ENCODE data around the gene GFOD2. TPM values are rescaled to one million over a fixed set of nuclear protein-coding genes. Genes with fewer than 3 reads are reported as not detected.

The GFOD2 gene
- total and polyA plus RNA-seq, 2 experiments from 2014 or later, result 11.4 to 17.5 TPM

- peaks cover 8% of the 10 kb centered on the region; the same call in 1 of the 2 replicates for H3F3A ChIP-seq (ENCODE audit: insufficient read depth)
- H3K9me3 ChIP-seq (ENCODE audit: low read depth), result no peaks in the 10 kb centered on the region
- H3K4me3 ChIP-seq, result no peak overlapping the region
- no peaks in the 10 kb centered on the region for H4K20me1 ChIP-seq (ENCODE audit: insufficient read depth)
- no peak overlapping the region for H3K27ac ChIP-seq
- in situ Hi-C loops (cut with MboI), result no loop called here
- WGBS, 2 experiments (ENCODE audit: low coverage in 1 of 2, low lambda C conversion rate in 2 of 2, missing lambda C conversion rate in 2 of 2), result 94% methylated on average over 12 of the region's 12 CpGs
- no peak overlapping the region for H3K9ac ChIP-seq
- H3K36me3 ChIP-seq (ENCODE audit: low read depth), result peaks cover 17% of the 10 kb centered on the region
- TF ChIP-seq EZH2phosphoT487 (IDR thresholded peaks at IDR 0.05; ENCODE audit: insufficient read depth, low read depth) (no peak), EZH2 (IDR thresholded peaks at IDR 0.05; ENCODE audit: insufficient read depth, poor library complexity, severe bottlenecking) (no peak)
- H3K4me1 ChIP-seq (ENCODE audit: insufficient read depth), result 0 out of 2 replicates have a peak, but pooled peaks cover 6% of the 10 kb centered on the region
- no peak for DNase-seq
- no peaks in the 10 kb centered on the region for H3K79me2 ChIP-seq (ENCODE audit: insufficient read depth)
- H3K9me2 ChIP-seq (ENCODE audit: insufficient read depth), result no peaks in the 10 kb centered on the region
- no peak overlapping the region for H2AFZ ChIP-seq
- H3K27me3 ChIP-seq (replicated peaks; ENCODE audit: insufficient read depth), result no peaks in the 10 kb centered on the region
- H3K4me2 ChIP-seq (ENCODE audit: unreplicated experiment), result no peak overlapping the region
Measured at GRCh38 chr16:67637625-67638024, 81.5 kb downstream of the GFOD2 start.

- no peak for TF ChIP-seq EZH2phosphoT487 (IDR thresholded peaks at IDR 0.05; ENCODE audit: insufficient read depth, low read depth)
- no peak for TF ChIP-seq EZH2 (IDR thresholded peaks at IDR 0.05; ENCODE audit: insufficient read depth, poor library complexity, severe bottlenecking)
- no peaks in the 10 kb centered on the region for H4K20me1 ChIP-seq (ENCODE audit: insufficient read depth)
- peaks cover 6% of the 10 kb centered on the region; the same call in 1 of the 2 replicates for H3F3A ChIP-seq (ENCODE audit: insufficient read depth)
- H3K27me3 ChIP-seq (replicated peaks; ENCODE audit: insufficient read depth), result no peaks in the 10 kb centered on the region
- no peak for DNase-seq
- H2AFZ ChIP-seq, result no peak overlapping the region
- H3K79me2 ChIP-seq (ENCODE audit: insufficient read depth), result no peaks in the 10 kb centered on the region
- no peaks in the 10 kb centered on the region for H3K4me1 ChIP-seq (ENCODE audit: insufficient read depth)
- in situ Hi-C loops (cut with MboI), result no loop called here
- no peak overlapping the region for H3K9ac ChIP-seq
- no peaks in the 10 kb centered on the region for H3K9me3 ChIP-seq (ENCODE audit: low read depth)
- no peak overlapping the region for H3K4me2 ChIP-seq (ENCODE audit: unreplicated experiment)
- H3K9me2 ChIP-seq (ENCODE audit: insufficient read depth), result no peaks in the 10 kb centered on the region
- 89 to 90% methylated on average over 8 of the region's 8 CpGs for whole genome bisulfite sequencing, 2 experiments (ENCODE audit: low coverage in 1 of 2, low lambda C conversion rate in 2 of 2, missing lambda C conversion rate in 2 of 2)
- peaks cover 17% of the 10 kb centered on the region for H3K36me3 ChIP-seq (ENCODE audit: low read depth)
- H3K27ac ChIP-seq, result no peak overlapping the region
- H3K4me3 ChIP-seq, result no peak overlapping the region
Measured at GRCh38 chr16:67636713-67637112, 82.4 kb downstream of the GFOD2 start.

- WGBS, 2 experiments (ENCODE audit: low coverage in 1 of 2, low lambda C conversion rate in 2 of 2, missing lambda C conversion rate in 2 of 2), result 69 to 70% methylated on average over 7 of the region's 7 CpGs
- no peaks in the 10 kb centered on the region for H3K79me2 ChIP-seq (ENCODE audit: insufficient read depth)
- H3K9me2 ChIP-seq (ENCODE audit: insufficient read depth), result no peaks in the 10 kb centered on the region
- no peaks in the 10 kb centered on the region for H4K20me1 ChIP-seq (ENCODE audit: insufficient read depth)
- H3K27me3 ChIP-seq (replicated peaks; ENCODE audit: insufficient read depth), result no peaks in the 10 kb centered on the region
- no peak for TF ChIP-seq EZH2 (IDR thresholded peaks at IDR 0.05; ENCODE audit: insufficient read depth, poor library complexity, severe bottlenecking)
- no peak for TF ChIP-seq EZH2phosphoT487 (IDR thresholded peaks at IDR 0.05; ENCODE audit: insufficient read depth, low read depth)
- H3K9me3 ChIP-seq (ENCODE audit: low read depth), result no peaks in the 10 kb centered on the region
- H3K27ac ChIP-seq, result no peak overlapping the region
- H2AFZ ChIP-seq, result no peak overlapping the region
- H3K4me1 ChIP-seq (ENCODE audit: insufficient read depth), result no peaks in the 10 kb centered on the region
- peaks cover 9% of the 10 kb centered on the region for H3K36me3 ChIP-seq (ENCODE audit: low read depth)
- H3F3A ChIP-seq (ENCODE audit: insufficient read depth), result no peaks in the 10 kb centered on the region
- H3K4me2 ChIP-seq (ENCODE audit: unreplicated experiment), result no peak overlapping the region
- H3K4me3 ChIP-seq, result no peak overlapping the region
- DNase-seq, result no peak
- no peak overlapping the region for H3K9ac ChIP-seq
- in situ Hi-C loops (cut with MboI), result no loop called here
Measured at GRCh38 chr16:67632415-67633172, 86.5 kb downstream of the GFOD2 start.

- no peak for DNase-seq
- no peak overlapping the region for H3K4me2 ChIP-seq (ENCODE audit: unreplicated experiment)
- in situ Hi-C loops (cut with MboI), result no loop called here
- no peaks in the 10 kb centered on the region for H3K27me3 ChIP-seq (replicated peaks; ENCODE audit: insufficient read depth)
- H2AFZ ChIP-seq, result no peak overlapping the region
- H3K4me1 ChIP-seq (ENCODE audit: insufficient read depth), result no peaks in the 10 kb centered on the region
- H3K27ac ChIP-seq, result no peak overlapping the region
- 94 to 96% methylated on average over 14 of the region's 14 CpGs for WGBS, 2 experiments (ENCODE audit: low coverage in 1 of 2, low lambda C conversion rate in 2 of 2, missing lambda C conversion rate in 2 of 2)
- no peaks in the 10 kb centered on the region for H3F3A ChIP-seq (ENCODE audit: insufficient read depth)
- H3K9ac ChIP-seq, result no peak overlapping the region
- H3K79me2 ChIP-seq (ENCODE audit: insufficient read depth), result no peaks in the 10 kb centered on the region
- H3K9me3 ChIP-seq (ENCODE audit: low read depth), result no peaks in the 10 kb centered on the region
- no peaks in the 10 kb centered on the region for H3K9me2 ChIP-seq (ENCODE audit: insufficient read depth)
- no peaks in the 10 kb centered on the region for H4K20me1 ChIP-seq (ENCODE audit: insufficient read depth)
- no peak for TF ChIP-seq EZH2 (IDR thresholded peaks at IDR 0.05; ENCODE audit: insufficient read depth, poor library complexity, severe bottlenecking)
- no peak for TF ChIP-seq EZH2phosphoT487 (IDR thresholded peaks at IDR 0.05; ENCODE audit: insufficient read depth, low read depth)
- H3K36me3 ChIP-seq (ENCODE audit: low read depth), result peaks cover 8% of the 10 kb centered on the region
- no peak overlapping the region for H3K4me3 ChIP-seq
Measured at GRCh38 chr16:67628216-67628615, 90.9 kb downstream of the GFOD2 start.

Other genes with a start within 250 kb of the GFOD2 start
- gene ATP6V0D1, start 238.2 kb downstream of the GFOD2 start, total RNA-seq (2014; rRNA removed; shearing (Covaris generic)), result 112 and 166 TPM in 2 replicates
- gene ATP6V0D1, start 238.2 kb downstream of the GFOD2 start, polyA plus RNA-seq (2016; fragmentation: Nextera tagmentation; extraction: Ambion mirVana), result 135 and 140 TPM in 2 replicates
- gene AGRP, start 235.8 kb downstream of the GFOD2 start, total RNA-seq (2014; rRNA removed; shearing (Covaris generic)), result not detected in 2 replicates
- gene AGRP, start 235.8 kb downstream of the GFOD2 start, polyA plus RNA-seq (2016; fragmentation: Nextera tagmentation; extraction: Ambion mirVana), result not detected in 2 replicates
- 27.8 and 81.3 TPM in 2 replicates for gene RIPOR1, start 190.5 kb downstream of the GFOD2 start, total RNA-seq (2014; rRNA removed; shearing (Covaris generic))
- 91.6 and 95.0 TPM in 2 replicates for gene RIPOR1, start 190.5 kb downstream of the GFOD2 start, polyA plus RNA-seq (2016; fragmentation: Nextera tagmentation; extraction: Ambion mirVana)
- 21.9 and 30.7 TPM in 2 replicates for gene CTCF, start 156.8 kb downstream of the GFOD2 start, total RNA-seq (2014; rRNA removed; shearing (Covaris generic))
- 19.6 and 19.9 TPM in 2 replicates for gene CTCF, start 156.8 kb downstream of the GFOD2 start, polyA plus RNA-seq (2016; fragmentation: Nextera tagmentation; extraction: Ambion mirVana)
- under 0.01 TPM in 1 of 2 replicates, not detected in the other for gene CARMIL2, start 74.2 kb downstream of the GFOD2 start, total RNA-seq (2014; rRNA removed; shearing (Covaris generic))
- gene CARMIL2, start 74.2 kb downstream of the GFOD2 start, polyA plus RNA-seq (2016; fragmentation: Nextera tagmentation; extraction: Ambion mirVana), result 1.1 and 1.4 TPM in 2 replicates
- gene ACD, start 59.1 kb downstream of the GFOD2 start, total RNA-seq (2014; rRNA removed; shearing (Covaris generic)), result 25.8 and 33.4 TPM in 2 replicates
- gene ACD, start 59.1 kb downstream of the GFOD2 start, polyA plus RNA-seq (2016; fragmentation: Nextera tagmentation; extraction: Ambion mirVana), result 24.0 and 25.2 TPM in 2 replicates
- 0.97 TPM in 1 of 2 replicates, not detected in the other for gene PARD6A, start 58.4 kb downstream of the GFOD2 start, total RNA-seq (2014; rRNA removed; shearing (Covaris generic))
- 0.58 and 0.70 TPM in 2 replicates for gene PARD6A, start 58.4 kb downstream of the GFOD2 start, polyA plus RNA-seq (2016; fragmentation: Nextera tagmentation; extraction: Ambion mirVana)
- gene ENKD1, start 52.6 kb downstream of the GFOD2 start, total RNA-seq (2014; rRNA removed; shearing (Covaris generic)), result 11.2 and 15.0 TPM in 2 replicates
- 6.7 and 8.3 TPM in 2 replicates for gene ENKD1, start 52.6 kb downstream of the GFOD2 start, polyA plus RNA-seq (2016; fragmentation: Nextera tagmentation; extraction: Ambion mirVana)
- 2.1 and 6.6 TPM in 2 replicates for gene C16orf86, start 52.5 kb downstream of the GFOD2 start, total RNA-seq (2014; rRNA removed; shearing (Covaris generic))
- gene C16orf86, start 52.5 kb downstream of the GFOD2 start, polyA plus RNA-seq (2016; fragmentation: Nextera tagmentation; extraction: Ambion mirVana), result 2.8 and 3.4 TPM in 2 replicates
- gene RANBP10, start 87.2 kb upstream of the GFOD2 start, total RNA-seq (2014; rRNA removed; shearing (Covaris generic)), result 2.4 and 3.3 TPM in 2 replicates
- gene RANBP10, start 87.2 kb upstream of the GFOD2 start, polyA plus RNA-seq (2016; fragmentation: Nextera tagmentation; extraction: Ambion mirVana), result 5.8 and 6.1 TPM in 2 replicates
- gene TSNAXIP1, start 87.6 kb upstream of the GFOD2 start, total RNA-seq (2014; rRNA removed; shearing (Covaris generic)), result 0.65 and 2.4 TPM in 2 replicates
- 0.79 and 1.2 TPM in 2 replicates for gene TSNAXIP1, start 87.6 kb upstream of the GFOD2 start, polyA plus RNA-seq (2016; fragmentation: Nextera tagmentation; extraction: Ambion mirVana)
- gene THAP11, start 123.0 kb upstream of the GFOD2 start, total RNA-seq (2014; rRNA removed; shearing (Covaris generic)), result 27.9 and 37.9 TPM in 2 replicates
- 23.4 and 23.6 TPM in 2 replicates for gene THAP11, start 123.0 kb upstream of the GFOD2 start, polyA plus RNA-seq (2016; fragmentation: Nextera tagmentation; extraction: Ambion mirVana)
- 52.9 and 119 TPM in 2 replicates for gene NUTF2, start 127.6 kb upstream of the GFOD2 start, total RNA-seq (2014; rRNA removed; shearing (Covaris generic))
- gene NUTF2, start 127.6 kb upstream of the GFOD2 start, polyA plus RNA-seq (2016; fragmentation: Nextera tagmentation; extraction: Ambion mirVana), result 268 and 280 TPM in 2 replicates
- gene CENPT, start 128.4 kb upstream of the GFOD2 start, total RNA-seq (2014; rRNA removed; shearing (Covaris generic)), result 53.4 and 59.4 TPM in 2 replicates
- gene CENPT, start 128.4 kb upstream of the GFOD2 start, polyA plus RNA-seq (2016; fragmentation: Nextera tagmentation; extraction: Ambion mirVana), result 54.0 and 63.1 TPM in 2 replicates
- 37.7 and 48.5 TPM in 2 replicates for gene EDC4, start 153.7 kb upstream of the GFOD2 start, total RNA-seq (2014; rRNA removed; shearing (Covaris generic))
- 39.9 and 41.3 TPM in 2 replicates for gene EDC4, start 153.7 kb upstream of the GFOD2 start, polyA plus RNA-seq (2016; fragmentation: Nextera tagmentation; extraction: Ambion mirVana)
- not detected in 2 replicates for gene NRN1L, start 165.6 kb upstream of the GFOD2 start, total RNA-seq (2014; rRNA removed; shearing (Covaris generic))
- not detected in 2 replicates for gene NRN1L, start 165.6 kb upstream of the GFOD2 start, polyA plus RNA-seq (2016; fragmentation: Nextera tagmentation; extraction: Ambion mirVana)
- gene PSKH1, start 173.9 kb upstream of the GFOD2 start, total RNA-seq (2014; rRNA removed; shearing (Covaris generic)), result 8.1 and 11.5 TPM in 2 replicates
- gene PSKH1, start 173.9 kb upstream of the GFOD2 start, polyA plus RNA-seq (2016; fragmentation: Nextera tagmentation; extraction: Ambion mirVana), result 22.7 and 23.6 TPM in 2 replicates
- 0.76 TPM in 1 of 2 replicates, not detected in the other for gene CTRL, start 212.5 kb upstream of the GFOD2 start, total RNA-seq (2014; rRNA removed; shearing (Covaris generic))
- 3.8 and 7.4 TPM in 2 replicates for gene CTRL, start 212.5 kb upstream of the GFOD2 start, polyA plus RNA-seq (2016; fragmentation: Nextera tagmentation; extraction: Ambion mirVana)
- 18.9 and 24.8 TPM in 2 replicates for gene PSMB10, start 217.5 kb upstream of the GFOD2 start, total RNA-seq (2014; rRNA removed; shearing (Covaris generic))
- gene PSMB10, start 217.5 kb upstream of the GFOD2 start, polyA plus RNA-seq (2016; fragmentation: Nextera tagmentation; extraction: Ambion mirVana), result 49.8 and 55.1 TPM in 2 replicates
- 15.9 and 19.1 TPM in 2 replicates for gene LCAT, start 224.8 kb upstream of the GFOD2 start, total RNA-seq (2014; rRNA removed; shearing (Covaris generic))
- gene LCAT, start 224.8 kb upstream of the GFOD2 start, polyA plus RNA-seq (2016; fragmentation: Nextera tagmentation; extraction: Ambion mirVana), result 5.3 and 5.4 TPM in 2 replicates
- 93.2 and 101 TPM in 2 replicates for gene SLC12A4, start 249.3 kb upstream of the GFOD2 start, total RNA-seq (2014; rRNA removed; shearing (Covaris generic))
- gene SLC12A4, start 249.3 kb upstream of the GFOD2 start, polyA plus RNA-seq (2016; fragmentation: Nextera tagmentation; extraction: Ambion mirVana), result 57.5 and 63.0 TPM in 2 replicates